PC-9 (cell line): ENCODE data around the gene NHLRC3. TPM values are rescaled to one million over a fixed set of nuclear protein-coding genes. Genes with fewer than 3 reads are reported as not detected.

Experiments used
- BruUV-seq: library from RNA; stranded (reverse); fragments of 400-500 nt; replicated peaks from 2 replicates; lab custom pipeline; 2021; lab: Mats Ljungman, UMichigan
- CTCF ChIA-PET: fragments of 300-600 bp; sonication (Branson Sonifier 250); formaldehyde crosslinking; loops from one replicate; lab custom pipeline; 2022; ENCODE audit warnings: antibody characterized with exemption; lab: Charles Lee
- POLR2A ChIA-PET: fragments of 300-600 bp; sonication (Branson Sonifier 250); formaldehyde crosslinking; loops from one replicate; lab custom pipeline; 2022; ENCODE audit warnings: antibody characterized with exemption; ENCODE audit not compliant: unreplicated experiment; lab: Charles Lee
- DNase-seq, 2 experiments: peaks; one replicate each; pipeline versions ENCODE4 v3.0.0 to v3.0.0-alpha.2; 2015 to 2022; ENCODE audit warnings: mixed read lengths in 1 of 2
- H2AFZ ChIP-seq: fragments of 200-600 bp; sonication (generic); 2 replicates; pipeline ENCODE4 v1.8.1; 2017; ENCODE audit warnings: antibody characterized with exemption
- H3F3A ChIP-seq: fragments of 200-600 bp; sonication (generic); 2 replicates; pipeline ENCODE4 v1.8.1; 2017; ENCODE audit warnings: antibody characterized with exemption, mild to moderate bottlenecking, low read depth; ENCODE audit not compliant: insufficient read depth
- H3K27ac ChIP-seq: fragments of 200-600 bp; sonication (generic); 2 replicates; pipeline ENCODE4 v1.6.1; 2016; ENCODE audit warnings: mixed run types
- H3K27me3 ChIP-seq: fragments of 200-600 bp; sonication (generic); 2 replicates; pipeline ENCODE4 v1.6.1; 2016; ENCODE audit warnings: low read depth, mixed run types; ENCODE audit not compliant: insufficient read depth
- H3K36me3 ChIP-seq: fragments of 200-600 bp; sonication (generic); 2 replicates; pipeline ENCODE4 v1.6.1; 2016; ENCODE audit warnings: low read depth, mixed run types
- H3K4me1 ChIP-seq: fragments of 200-600 bp; sonication (generic); replicated peaks from 2 replicates; pipeline ENCODE4 v1.6.1; 2016; ENCODE audit warnings: mixed run types; ENCODE audit not compliant: insufficient read depth
- H3K4me2 ChIP-seq: fragments of 200-600 bp; sonication (generic); 2 replicates; pipeline ENCODE4 v1.6.1; 2017; ENCODE audit warnings: mixed run types
- H3K4me3 ChIP-seq: fragments of 200-600 bp; sonication (generic); 2 replicates; pipeline ENCODE4 v1.6.1; 2016; ENCODE audit warnings: mixed run types
- H3K79me2 ChIP-seq: fragments of 200-600 bp; sonication (generic); 2 replicates; pipeline ENCODE4 v1.6.1; 2017; ENCODE audit warnings: low read depth, mixed run types
- H3K9me2 ChIP-seq: fragments of 200-600 bp; sonication (generic); 2 replicates; pipeline ENCODE4 v1.8.1; 2017; ENCODE audit warnings: mild to moderate bottlenecking; ENCODE audit not compliant: insufficient read depth
- H3K9me3 ChIP-seq: fragments of 200-600 bp; sonication (generic); 2 replicates; pipeline ENCODE4 v1.8.1; 2016; ENCODE audit warnings: low read depth; ENCODE audit not compliant: insufficient read depth
- H4K20me1 ChIP-seq: fragments of 200-600 bp; sonication (generic); 2 replicates; pipeline ENCODE4 v1.8.1; 2017; ENCODE audit not compliant: insufficient read depth
- CTCF ChIP-seq: fragments of 200-600 bp; sonication (generic); conservative IDR thresholded peaks from 2 replicates; pipeline ENCODE4 v1.6.1; 2017; ENCODE audit warnings: mixed run types, antibody characterized with exemption, mild to moderate bottlenecking, moderate library complexity
- EZH2 ChIP-seq: fragments of 200-600 bp; sonication (generic); IDR thresholded peaks from 2 replicates; pipeline ENCODE4 v1.8.0; 2017; ENCODE audit warnings: antibody characterized with exemption, low read depth
- intact Hi-C: fragments of 100-400 bp; cut with micrococcal nuclease; formaldehyde crosslinking; loops from one replicate; pipeline ENCODE4 v1.10.0; 2022; ENCODE audit not compliant: unreplicated experiment
- total RNA-seq: library from RNA; stranded (reverse); gene quantifications from 2 replicates; pipeline ENCODE4 v1.2.3, GENCODE V29; 2021

Gene NHLRC3
- total RNA-seq, 1 experiment from 2014 or later = 25.6 TPM

DNA sequence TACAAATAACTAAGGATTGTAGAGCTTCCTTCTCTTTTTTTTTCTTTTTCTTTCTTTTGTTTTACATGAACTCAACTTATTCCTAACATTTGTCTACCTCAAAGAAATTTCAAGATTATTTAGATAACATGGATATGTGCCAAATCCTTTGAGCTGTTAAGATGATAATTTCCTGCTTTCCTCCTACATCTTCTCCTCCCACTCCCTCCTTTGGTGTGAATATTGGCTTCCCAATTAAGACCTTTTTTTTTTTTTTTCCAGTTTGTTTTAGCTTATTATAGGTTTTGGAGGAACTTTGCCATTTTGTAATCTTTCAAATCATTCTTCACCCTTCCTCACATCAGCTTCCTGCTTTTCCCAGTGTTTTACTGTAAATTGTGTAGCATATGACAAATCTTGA, 10.6 kb downstream of the NHLRC3 start:
- no peak overlapping the region for H2AFZ ChIP-seq
- POLR2A ChIA-PET = interaction anchor here (0.7 kb wide), 1 partner anchor 808 kb away, joined by 17 read pairs; no protein-coding TSS in a partner anchor
- H3K36me3 ChIP-seq = no peaks in the 10 kb centered on the region
- no peaks in the 10 kb centered on the region for H3K9me3 ChIP-seq
- CTCF ChIA-PET = interaction anchor here (0.6 to 1.7 kb wide), 2 partner anchors 12 to 1937 kb away, joined by 5 to 10 read pairs; partner anchors contain the start of gene PROSER1
- H4K20me1 ChIP-seq = no peaks in the 10 kb centered on the region
- no peak for TF ChIP-seq CTCF
- no peak for TF ChIP-seq EZH2
- no peak for DNase-seq
- no peak overlapping the region for H3K27ac ChIP-seq
- H3K4me3 ChIP-seq = no peak overlapping the region
- no peaks in the 10 kb centered on the region for H3K27me3 ChIP-seq
- peaks cover 8% of the 10 kb centered on the region; the same call in 1 of the 2 replicates for H3K4me1 ChIP-seq
- H3K4me2 ChIP-seq = no peak overlapping the region
- H3F3A ChIP-seq = 0 out of 2 replicates have a peak, but pooled peaks cover 3% of the 10 kb centered on the region
- intact Hi-C loops = no loop called here
- no peaks in the 10 kb centered on the region for H3K79me2 ChIP-seq
- H3K9me2 ChIP-seq = no peaks in the 10 kb centered on the region
- no TSS peak for BruUV-seq

- CTCF ChIA-PET = interaction anchor here (0.6 kb wide), 1 partner anchor 1937 kb away, joined by 5 read pairs; no protein-coding TSS in a partner anchor
- no peaks in the 10 kb centered on the region for H3K79me2 ChIP-seq
- no peak for TF ChIP-seq EZH2
- no peak for TF ChIP-seq CTCF
- POLR2A ChIA-PET = no interaction called here
- intact Hi-C loops = no loop called here
- H3K4me2 ChIP-seq = no peak overlapping the region
- no TSS peak for BruUV-seq
- H2AFZ ChIP-seq = no peak overlapping the region
- no peak overlapping the region for H3K27ac ChIP-seq
- no peak overlapping the region for H3K4me3 ChIP-seq
- H4K20me1 ChIP-seq = no peaks in the 10 kb centered on the region
- 0 out of 2 replicates have a peak, but pooled peaks cover 3% of the 10 kb centered on the region for H3F3A ChIP-seq
- H3K4me1 ChIP-seq = peaks cover 8% of the 10 kb centered on the region; the same call in 1 of the 2 replicates
- H3K9me3 ChIP-seq = no peaks in the 10 kb centered on the region
- DNase-seq = no peak
- H3K27me3 ChIP-seq = no peaks in the 10 kb centered on the region
- H3K36me3 ChIP-seq = no peaks in the 10 kb centered on the region
- no peaks in the 10 kb centered on the region for H3K9me2 ChIP-seq
Measured at GRCh38 chr13:39049274-39049673, 11.0 kb downstream of the NHLRC3 start.

GRCh38 chr13:39051157-39051556, 12.9 kb downstream of the NHLRC3 start:
- intact Hi-C loops = loop anchor here (1.0 to 5.0 kb wide), 2 partner anchors 566 to 625 kb away; no protein-coding TSS in a partner anchor
- no peak overlapping the region for H2AFZ ChIP-seq
- no peaks in the 10 kb centered on the region for H4K20me1 ChIP-seq
- H3K4me1 ChIP-seq = peaks cover 8% of the 10 kb centered on the region; the same call in 1 of the 2 replicates
- no peak overlapping the region for H3K4me3 ChIP-seq
- no TSS peak for BruUV-seq
- POLR2A ChIA-PET = no interaction called here
- TF ChIP-seq CTCF = peak; percentile 72
- no peak for TF ChIP-seq EZH2
- H3K9me2 ChIP-seq = no peaks in the 10 kb centered on the region
- H3K27me3 ChIP-seq = no peaks in the 10 kb centered on the region
- 0 out of 2 replicates have a peak, but pooled peaks cover 3% of the 10 kb centered on the region for H3F3A ChIP-seq
- no peaks in the 10 kb centered on the region for H3K79me2 ChIP-seq
- H3K36me3 ChIP-seq = no peaks in the 10 kb centered on the region
- no peak overlapping the region for H3K4me2 ChIP-seq
- DNase-seq = peak in 1 of 2 experiments; percentile 41
- CTCF ChIA-PET = interaction anchor here (0.6 to 0.7 kb wide), 6 partner anchors 10 to 828 kb away, joined by 3 to 7 read pairs (median 3); no protein-coding TSS in a partner anchor
- H3K9me3 ChIP-seq = no peaks in the 10 kb centered on the region
- no peak overlapping the region for H3K27ac ChIP-seq
